HepG2 (cell line): ENCODE data around the gene PALS1. TPM values are rescaled to one million over a fixed set of nuclear protein-coding genes. Genes with fewer than 3 reads are reported as not detected.

Experiments
- ATAC-seq: fragments of 200-7000 bp; cut with Tn5 transposase; 3 replicates; pipeline ENCODE4 v1.9.1; 2020; ENCODE audit warnings: mild to moderate bottlenecking, moderate library complexity
- BruUV-seq: library from RNA; stranded (reverse); fragments of 400-500 nt; replicated peaks from 2 replicates; lab custom pipeline; 2021; lab: Mats Ljungman, UMichigan
- CTCF ChIA-PET: fragments of 300-600 bp; formaldehyde crosslinking; extraction: SDS; loops from one replicate; lab custom pipeline; 2021; ENCODE audit warnings: low total read pairs, inconsistent platforms, low intra/inter-chr PET ratio; lab: Yijun Ruan, JAX
- POLR2A ChIA-PET: fragments of 350-600 bp; sonication (Branson Sonifier 250); formaldehyde crosslinking; loops from one replicate; lab custom pipeline; 2020; ENCODE audit warnings: antibody characterized with exemption, inconsistent platforms; lab: Yijun Ruan, JAX
- DNase-seq: peaks from one replicate; pipeline ENCODE4 v3.0.0-alpha.2; 2015; ENCODE audit warnings: low spot score
- FAIRE-seq: peaks from 3 replicates; lab custom pipeline; 2011; peaks lifted over from hg19 to GRCh38; lab: Jason Lieb, UNC
- H2AFZ ChIP-seq: one replicate; pipeline ENCODE4 v1.6.1; 2011; ENCODE audit warnings: low read length, inconsistent platforms
- H3K27ac ChIP-seq: fragments of 300-600 bp; 3 replicates; pipeline ENCODE4 v1.8.0; 2011; ENCODE audit warnings: mixed run types, mild to moderate bottlenecking, mixed read lengths, low read length, inconsistent platforms; ENCODE audit not compliant: insufficient read depth; ENCODE audit errors: extremely low read length
- H3K27me3 ChIP-seq, 2 experiments: fragments of 200-600 bp in 1 of 2; 2 replicates in 1 of 2; 3 replicates in 1 of 2; pipeline versions ENCODE4 v1.6.0 to v1.8.0; 2011; ENCODE audit warnings: low read length in 2 of 2, mild to moderate bottlenecking in 2 of 2, moderate library complexity in 2 of 2, inconsistent platforms in 1 of 2; ENCODE audit not compliant: insufficient read depth in 2 of 2, control insufficient read depth in 1 of 2
- H3K36me3 ChIP-seq, 2 experiments: fragments of 200-600 bp in 1 of 2; replicated peaks in 1 of 2; 2 replicates in 1 of 2; 3 replicates in 1 of 2; pipeline versions ENCODE4 v1.5.1 to v1.8.0; 2011; ENCODE audit warnings: low read length in 2 of 2, inconsistent platforms in 1 of 2; ENCODE audit not compliant: insufficient read depth in 2 of 2, control insufficient read depth in 1 of 2
- H3K4me1 ChIP-seq: 2 replicates; pipeline ENCODE4 v1.5.1; 2012; ENCODE audit warnings: low read length, inconsistent platforms; ENCODE audit not compliant: insufficient read depth
- H3K4me2 ChIP-seq: 2 replicates; pipeline ENCODE4 v1.6.0; 2011; ENCODE audit warnings: low read depth, low read length, inconsistent platforms
- H3K4me3 ChIP-seq, 3 experiments: fragments of 200-600 bp in 1 of 3; sonication (generic), shearing (Covaris generic) in 1 of 3; replicated peaks in 1 of 3; 2 replicates each; pipeline ENCODE4 v1.5.1; 2011 to 2016; ENCODE audit warnings: low read length in 3 of 3, inconsistent platforms in 2 of 3, low read depth in 2 of 3, mild to moderate bottlenecking in 2 of 3, control low read depth in 1 of 3, mixed read lengths in 1 of 3; ENCODE audit not compliant: insufficient read depth in 1 of 3
- H3K79me2 ChIP-seq: one replicate; pipeline ENCODE4 v1.6.1; 2011; ENCODE audit warnings: low read length, inconsistent platforms; ENCODE audit not compliant: insufficient read depth
- H3K9ac ChIP-seq: 2 replicates; pipeline ENCODE4 v1.6.0; 2011; ENCODE audit warnings: mild to moderate bottlenecking, low read depth, low read length, inconsistent platforms; ENCODE audit not compliant: insufficient read depth
- H3K9me3 ChIP-seq: 2 replicates; pipeline ENCODE4 v1.5.1; 2012; ENCODE audit warnings: mild to moderate bottlenecking, low read length
- H4K20me1 ChIP-seq: 2 replicates; pipeline ENCODE4 v1.6.0; 2011; ENCODE audit warnings: inconsistent platforms, mild to moderate bottlenecking, low read length, moderate library complexity; ENCODE audit not compliant: insufficient read depth
- DPF2 ChIP-seq: sonication (generic); formaldehyde crosslinking; IDR thresholded peaks from 2 replicates; pipeline ENCODE4 v1.4.0; 2020; ENCODE audit warnings: mild to moderate bottlenecking, low read depth, missing genetic modification reagents, borderline replicate concordance
- HMG20B ChIP-seq: conservative IDR thresholded peaks from 2 replicates; pipeline ENCODE4 v1.6.1; 2016; ENCODE audit warnings: missing genetic modification reagents, missing compliant biosample characterization
- POGZ ChIP-seq: sonication (generic); formaldehyde crosslinking; IDR thresholded peaks from 2 replicates; pipeline ENCODE4 v1.4.0; 2020; ENCODE audit warnings: mild to moderate bottlenecking, missing genetic modification reagents
- RORA ChIP-seq: sonication (generic); formaldehyde crosslinking; IDR thresholded peaks from 2 replicates; pipeline ENCODE4 v1.5.0; 2020; ENCODE audit warnings: mild to moderate bottlenecking, missing genetic modification reagents, moderate library complexity
- STAT5B ChIP-seq: sonication (generic); formaldehyde crosslinking; IDR thresholded peaks from 2 replicates; pipeline ENCODE4 v1.4.0; 2020; ENCODE audit warnings: missing genetic modification reagents
- ZFAT ChIP-seq: sonication (generic); formaldehyde crosslinking; conservative IDR thresholded peaks from 2 replicates; pipeline ENCODE4 v1.8.1; 2023; ENCODE audit warnings: missing genetic modification reagents, inconsistent platforms
- ZFP62 ChIP-seq: sonication (generic); formaldehyde crosslinking; IDR thresholded peaks from 2 replicates; pipeline ENCODE4 v1.4.0; 2020; ENCODE audit warnings: missing genetic modification reagents
- ZFP82 ChIP-seq: sonication (generic); formaldehyde crosslinking; IDR thresholded peaks from 2 replicates; pipeline ENCODE4 v1.5.1; 2020; ENCODE audit warnings: mild to moderate bottlenecking, missing genetic modification reagents, borderline replicate concordance
- ZNF670 ChIP-seq: sonication (generic); formaldehyde crosslinking; IDR thresholded peaks from 2 replicates; pipeline ENCODE4 v1.8.0; 2022; ENCODE audit warnings: mild to moderate bottlenecking, missing genetic modification reagents, borderline replicate concordance
- ZNF772 ChIP-seq: sonication (generic); formaldehyde crosslinking; IDR thresholded peaks from 2 replicates; pipeline ENCODE4 v1.5.0; 2020; ENCODE audit warnings: mild to moderate bottlenecking, missing genetic modification reagents
- WGBS: methylation state at CpG from one replicate; pipeline ENCODE4 v1.1.6; 2017; ENCODE audit warnings: low lambda C conversion rate; 5-methylcytosine and 5-hydroxymethylcytosine counted together
- in situ Hi-C: cut with HindIII; loops from 2 replicates; pipeline ENCODE4 v1.10.0; 2017; ENCODE audit warnings: low pct_unique_long_range_greater_than_20kb; ENCODE audit not compliant: extremely low pct_ligation_motif_present
- intact Hi-C: fragments of 100-400 bp; cut with micrococcal nuclease; formaldehyde crosslinking; loops from one replicate; pipeline ENCODE4 v1.10.0; 2022; ENCODE audit not compliant: unreplicated experiment
- polyA plus RNA-seq, 8 experiments: library from polyadenylated mRNA; depleted of rRNA in 3 of 8; stranded (reverse) in 7 of 8; unstranded in 1 of 8; fragments of >200 nt; fragmentation: Illumina TruSeq in 4 of 8; extraction: Trizol in 4 of 8; gene quantifications; 2 replicates each; pipeline versions ENCODE4 v1.2.1 to v1.2.3, GENCODE V29; 2011 to 2016; ENCODE audit warnings: low read depth in 4 of 8, missing spikeins in 1 of 8, mixed read lengths in 1 of 8; ENCODE audit not compliant: insufficient read depth in 1 of 8
- total RNA-seq, 5 experiments: library from RNA; depleted of rRNA; stranded (reverse); fragments of >200 nt; fragmentation: Illumina TruSeq; extraction: Trizol; gene quantifications; 2 replicates each; pipeline ENCODE4 v1.2.3, GENCODE V29; 2016; ENCODE audit warnings: low read depth in 1 of 5
- TF ChIP-seq, protein P1 (sequence below): sonication (generic); formaldehyde crosslinking; IDR thresholded peaks from 2 replicates; pipeline ENCODE4 v1.5.1; 2020; ENCODE audit warnings: missing genetic modification reagents, mild to moderate bottlenecking, borderline replicate concordance
- TF ChIP-seq, protein P2 (sequence below): sonication (generic); formaldehyde crosslinking; IDR thresholded peaks from 2 replicates; pipeline ENCODE4 v1.4.0; 2020; ENCODE audit warnings: missing genetic modification reagents
- TF ChIP-seq, protein P3 (sequence below): sonication (generic); formaldehyde crosslinking; IDR thresholded peaks from 2 replicates; pipeline ENCODE4 v1.5.0; 2020; ENCODE audit warnings: missing genetic modification reagents
- TF ChIP-seq, protein P4 (sequence below): sonication (generic); formaldehyde crosslinking; IDR thresholded peaks from 2 replicates; pipeline ENCODE4 v1.8.1; 2023; ENCODE audit warnings: mild to moderate bottlenecking, missing genetic modification reagents

PALS1 gene
- total and polyA plus RNA-seq, 2 of the 13 experiments (the other 11 are each of a cell fraction or from before 2014, with no cell fraction given): 8.8 to 20.0 TPM

DNA sequence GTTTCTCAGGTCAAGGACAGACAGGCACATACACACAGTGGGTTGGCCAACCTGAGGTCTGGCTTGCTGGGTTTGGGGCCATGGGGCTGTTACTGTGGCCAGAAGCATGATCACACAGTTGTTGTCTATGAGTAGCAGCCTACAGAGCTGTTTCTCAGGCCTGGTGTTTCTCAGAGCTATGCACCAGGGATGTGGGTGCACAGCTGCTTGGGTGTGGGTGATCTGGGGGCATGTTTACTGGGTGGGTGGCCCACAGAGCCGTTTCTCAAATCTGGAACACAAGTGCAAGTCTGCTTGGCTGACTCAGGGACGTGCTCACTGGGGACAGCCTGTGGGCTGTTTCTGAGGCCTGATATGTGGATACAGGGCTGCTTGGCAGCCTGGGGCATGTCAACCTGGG, 23.1 kb upstream of the PALS1 start:
- ATAC-seq: no peak
- Histone ChIP-seq H3K4me3 (no peak overlapping the region), H3K79me2 (no peaks in the 10 kb centered on the region), H4K20me1 (no peaks in the 10 kb centered on the region), H3K27me3 (no peaks in the 10 kb centered on the region), H3K27ac (no peak overlapping the region), H3K36me3 (no peaks in the 10 kb centered on the region), H3K9ac (no peak overlapping the region), H3K4me1 (no peaks in the 10 kb centered on the region), H2AFZ (no peak overlapping the region), H3K9me3 (no peaks in the 10 kb centered on the region), H3K4me2 (no peak overlapping the region)
- in situ Hi-C loops: no loop called here
- CTCF ChIA-PET: no interaction called here
- BruUV-seq: no TSS peak
- intact Hi-C loops: no loop called here
- no CpG with 5 or more reads among the region's 2 CpGs for WGBS
- DNase-seq: no peak
- POLR2A ChIA-PET: no interaction called here
- FAIRE-seq: no peak
- TF ChIP-seq DPF2 (CRISPR knock-in tag): no peak
- TF ChIP-seq, protein P1, sequence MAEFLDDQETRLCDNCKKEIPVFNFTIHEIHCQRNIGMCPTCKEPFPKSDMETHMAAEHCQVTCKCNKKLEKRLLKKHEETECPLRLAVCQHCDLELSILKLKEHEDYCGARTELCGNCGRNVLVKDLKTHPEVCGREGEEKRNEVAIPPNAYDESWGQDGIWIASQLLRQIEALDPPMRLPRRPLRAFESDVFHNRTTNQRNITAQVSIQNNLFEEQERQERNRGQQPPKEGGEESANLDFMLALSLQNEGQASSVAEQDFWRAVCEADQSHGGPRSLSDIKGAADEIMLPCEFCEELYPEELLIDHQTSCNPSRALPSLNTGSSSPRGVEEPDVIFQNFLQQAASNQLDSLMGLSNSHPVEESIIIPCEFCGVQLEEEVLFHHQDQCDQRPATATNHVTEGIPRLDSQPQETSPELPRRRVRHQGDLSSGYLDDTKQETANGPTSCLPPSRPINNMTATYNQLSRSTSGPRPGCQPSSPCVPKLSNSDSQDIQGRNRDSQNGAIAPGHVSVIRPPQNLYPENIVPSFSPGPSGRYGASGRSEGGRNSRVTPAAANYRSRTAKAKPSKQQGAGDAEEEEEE: no peak
- no peak for TF ChIP-seq HMG20B (CRISPR knock-in tag)
- TF ChIP-seq ZNF670 (CRISPR knock-in tag): no peak
- no peak for TF ChIP-seq ZFP82 (CRISPR knock-in tag)
- TF ChIP-seq, protein P2, sequence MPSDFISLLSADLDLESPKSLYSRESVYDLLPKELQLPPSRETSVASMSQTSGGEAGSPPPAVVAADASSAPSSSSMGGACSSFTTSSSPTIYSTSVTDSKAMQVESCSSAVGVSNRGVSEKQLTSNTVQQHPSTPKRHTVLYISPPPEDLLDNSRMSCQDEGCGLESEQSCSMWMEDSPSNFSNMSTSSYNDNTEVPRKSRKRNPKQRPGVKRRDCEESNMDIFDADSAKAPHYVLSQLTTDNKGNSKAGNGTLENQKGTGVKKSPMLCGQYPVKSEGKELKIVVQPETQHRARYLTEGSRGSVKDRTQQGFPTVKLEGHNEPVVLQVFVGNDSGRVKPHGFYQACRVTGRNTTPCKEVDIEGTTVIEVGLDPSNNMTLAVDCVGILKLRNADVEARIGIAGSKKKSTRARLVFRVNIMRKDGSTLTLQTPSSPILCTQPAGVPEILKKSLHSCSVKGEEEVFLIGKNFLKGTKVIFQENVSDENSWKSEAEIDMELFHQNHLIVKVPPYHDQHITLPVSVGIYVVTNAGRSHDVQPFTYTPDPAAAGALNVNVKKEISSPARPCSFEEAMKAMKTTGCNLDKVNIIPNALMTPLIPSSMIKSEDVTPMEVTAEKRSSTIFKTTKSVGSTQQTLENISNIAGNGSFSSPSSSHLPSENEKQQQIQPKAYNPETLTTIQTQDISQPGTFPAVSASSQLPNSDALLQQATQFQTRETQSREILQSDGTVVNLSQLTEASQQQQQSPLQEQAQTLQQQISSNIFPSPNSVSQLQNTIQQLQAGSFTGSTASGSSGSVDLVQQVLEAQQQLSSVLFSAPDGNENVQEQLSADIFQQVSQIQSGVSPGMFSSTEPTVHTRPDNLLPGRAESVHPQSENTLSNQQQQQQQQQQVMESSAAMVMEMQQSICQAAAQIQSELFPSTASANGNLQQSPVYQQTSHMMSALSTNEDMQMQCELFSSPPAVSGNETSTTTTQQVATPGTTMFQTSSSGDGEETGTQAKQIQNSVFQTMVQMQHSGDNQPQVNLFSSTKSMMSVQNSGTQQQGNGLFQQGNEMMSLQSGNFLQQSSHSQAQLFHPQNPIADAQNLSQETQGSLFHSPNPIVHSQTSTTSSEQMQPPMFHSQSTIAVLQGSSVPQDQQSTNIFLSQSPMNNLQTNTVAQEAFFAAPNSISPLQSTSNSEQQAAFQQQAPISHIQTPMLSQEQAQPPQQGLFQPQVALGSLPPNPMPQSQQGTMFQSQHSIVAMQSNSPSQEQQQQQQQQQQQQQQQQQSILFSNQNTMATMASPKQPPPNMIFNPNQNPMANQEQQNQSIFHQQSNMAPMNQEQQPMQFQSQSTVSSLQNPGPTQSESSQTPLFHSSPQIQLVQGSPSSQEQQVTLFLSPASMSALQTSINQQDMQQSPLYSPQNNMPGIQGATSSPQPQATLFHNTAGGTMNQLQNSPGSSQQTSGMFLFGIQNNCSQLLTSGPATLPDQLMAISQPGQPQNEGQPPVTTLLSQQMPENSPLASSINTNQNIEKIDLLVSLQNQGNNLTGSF: no peak
- no peak for TF ChIP-seq ZNF772 (CRISPR knock-in tag)
- TF ChIP-seq, protein P3, sequence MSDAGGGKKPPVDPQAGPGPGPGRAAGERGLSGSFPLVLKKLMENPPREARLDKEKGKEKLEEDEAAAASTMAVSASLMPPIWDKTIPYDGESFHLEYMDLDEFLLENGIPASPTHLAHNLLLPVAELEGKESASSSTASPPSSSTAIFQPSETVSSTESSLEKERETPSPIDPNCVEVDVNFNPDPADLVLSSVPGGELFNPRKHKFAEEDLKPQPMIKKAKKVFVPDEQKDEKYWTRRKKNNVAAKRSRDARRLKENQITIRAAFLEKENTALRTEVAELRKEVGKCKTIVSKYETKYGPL (CRISPR knock-in tag): no peak
- TF ChIP-seq RORA: no peak
- TF ChIP-seq, protein P4, sequence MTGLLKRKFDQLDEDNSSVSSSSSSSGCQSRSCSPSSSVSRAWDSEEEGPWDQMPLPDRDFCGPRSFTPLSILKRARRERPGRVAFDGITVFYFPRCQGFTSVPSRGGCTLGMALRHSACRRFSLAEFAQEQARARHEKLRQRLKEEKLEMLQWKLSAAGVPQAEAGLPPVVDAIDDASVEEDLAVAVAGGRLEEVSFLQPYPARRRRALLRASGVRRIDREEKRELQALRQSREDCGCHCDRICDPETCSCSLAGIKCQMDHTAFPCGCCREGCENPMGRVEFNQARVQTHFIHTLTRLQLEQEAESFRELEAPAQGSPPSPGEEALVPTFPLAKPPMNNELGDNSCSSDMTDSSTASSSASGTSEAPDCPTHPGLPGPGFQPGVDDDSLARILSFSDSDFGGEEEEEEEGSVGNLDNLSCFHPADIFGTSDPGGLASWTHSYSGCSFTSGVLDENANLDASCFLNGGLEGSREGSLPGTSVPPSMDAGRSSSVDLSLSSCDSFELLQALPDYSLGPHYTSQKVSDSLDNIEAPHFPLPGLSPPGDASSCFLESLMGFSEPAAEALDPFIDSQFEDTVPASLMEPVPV (CRISPR knock-in tag): no peak
- no peak for TF ChIP-seq ZFP62 (CRISPR knock-in tag)
- no peak for TF ChIP-seq ZFAT (CRISPR knock-in tag)
- TF ChIP-seq STAT5B (CRISPR knock-in tag): no peak
- no peak for TF ChIP-seq POGZ (CRISPR knock-in tag)
